Large intestine (tissue), 3 donors: ENCODE measurements around the gene ARMH3. TPM values are rescaled to one million over a fixed set of nuclear protein-coding genes. Genes with fewer than 3 reads are reported as not detected.
A peak's percentile ranks its signal among the peaks of the same experiment; 100 is the strongest.

Experiments used
- DNase-seq, 2 donors: peaks; one replicate each; pipeline versions ENCODE4 v3.0.0 to v3.0.0-alpha.2; 2013
- H3K27ac ChIP-seq: one replicate; pipeline ENCODE4 v1.5.1; 2013; ENCODE audit warnings: low read length
- H3K27me3 ChIP-seq: 2 replicates; pipeline ENCODE4 v1.6.1; 2013; ENCODE audit warnings: low read length; ENCODE audit not compliant: control insufficient read depth, insufficient read depth
- H3K36me3 ChIP-seq: 2 replicates; pipeline ENCODE4 v1.6.1; 2013; ENCODE audit warnings: low read length; ENCODE audit not compliant: control insufficient read depth, insufficient read depth
- H3K4me1 ChIP-seq: one replicate; pipeline ENCODE4 v1.6.1; 2013; ENCODE audit warnings: low read length; ENCODE audit not compliant: control insufficient read depth, insufficient read depth
- H3K4me3 ChIP-seq: one replicate; pipeline ENCODE4 v1.5.1; 2013; ENCODE audit warnings: low read length
- H3K9me3 ChIP-seq: one replicate; pipeline ENCODE4 v1.6.1; 2013; ENCODE audit warnings: mild to moderate bottlenecking, low read depth, low read length, moderate library complexity; ENCODE audit not compliant: control insufficient read depth
- WGBS: methylation state at CpG from one replicate; pipeline ENCODE4 v1.1.5; 2013; ENCODE audit warnings: low lambda C conversion rate; ENCODE audit not compliant: insufficient coverage; 5-methylcytosine and 5-hydroxymethylcytosine counted together
- polyA plus RNA-seq: library from polyadenylated mRNA; unstranded; fragments of 120-200 nt; gene quantifications from one replicate; pipeline ENCODE4 v1.2.1, GENCODE V29; 2013

ARMH3 gene
- polyA plus RNA-seq, 1 donor: 19.3 TPM

DNA sequence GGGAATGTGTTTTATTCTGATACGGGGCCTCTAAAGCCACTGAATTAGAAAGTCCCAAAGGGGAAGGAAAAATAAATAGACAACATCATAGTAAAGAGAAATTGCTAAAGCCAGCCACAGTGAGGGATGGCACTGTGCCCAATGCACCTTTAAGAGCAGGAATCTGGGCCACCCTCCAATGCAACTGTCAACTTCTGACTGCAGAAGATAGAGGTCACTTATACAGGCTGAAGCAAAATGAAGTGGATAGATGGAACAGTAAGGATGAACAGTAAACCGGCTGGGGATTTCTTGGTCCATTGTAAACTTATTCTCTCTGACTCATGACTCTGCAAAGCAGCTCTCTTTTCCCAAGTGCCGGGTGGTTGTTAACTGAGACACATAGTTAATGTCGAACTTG, 158.3 kb downstream of the ARMH3 start:
- Histone ChIP-seq H3K4me3 (no peak overlapping the region), H3K27ac (no peak overlapping the region), H3K36me3 (peaks cover 6% of the 10 kb centered on the region), H3K4me1 (no peaks in the 10 kb centered on the region), H3K27me3 (no peaks in the 10 kb centered on the region), H3K9me3 (no peaks in the 10 kb centered on the region)
- DNase-seq: peak in 1 of 2 donors; percentile 35
- no CpG with 5 or more reads among the region's 4 CpGs for WGBS

GRCh38 chr10:101896225-101896877, 159.6 kb downstream of the ARMH3 start:
- no CpG with 5 or more reads among the region's 1 CpG for WGBS

DNA sequence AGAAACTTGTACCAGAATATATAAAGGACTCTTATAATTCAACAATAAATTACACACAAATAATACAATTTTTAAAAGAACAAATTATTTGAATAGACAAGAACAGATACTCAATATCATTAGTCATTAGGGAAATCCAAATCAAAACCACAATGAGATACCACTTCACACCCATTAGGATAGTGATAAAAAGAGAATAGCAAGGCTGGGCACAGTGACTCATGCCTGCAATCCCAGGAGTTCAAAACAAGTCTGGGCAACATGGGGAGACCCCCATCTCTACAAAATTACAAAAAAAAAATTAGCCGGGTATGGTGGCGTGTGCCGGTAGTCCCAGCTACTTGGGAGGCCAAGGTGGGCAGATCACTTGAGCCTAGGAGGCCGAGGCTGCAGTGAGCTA, 160.2 kb downstream of the ARMH3 start:
- WGBS: no CpG with 5 or more reads among the region's 4 CpGs

More at GRCh38 chr10:101896225-101896877, 159.6 kb downstream of the ARMH3 start:
- Histone ChIP-seq H3K9me3 (no peaks in the 10 kb centered on the region), H3K4me1 (no peaks in the 10 kb centered on the region), H3K36me3 (peaks cover 3% of the 10 kb centered on the region), H3K27me3 (no peaks in the 10 kb centered on the region), H3K4me3 (no peak overlapping the region), H3K27ac (no peak overlapping the region)
- no peak for DNase-seq

DNA sequence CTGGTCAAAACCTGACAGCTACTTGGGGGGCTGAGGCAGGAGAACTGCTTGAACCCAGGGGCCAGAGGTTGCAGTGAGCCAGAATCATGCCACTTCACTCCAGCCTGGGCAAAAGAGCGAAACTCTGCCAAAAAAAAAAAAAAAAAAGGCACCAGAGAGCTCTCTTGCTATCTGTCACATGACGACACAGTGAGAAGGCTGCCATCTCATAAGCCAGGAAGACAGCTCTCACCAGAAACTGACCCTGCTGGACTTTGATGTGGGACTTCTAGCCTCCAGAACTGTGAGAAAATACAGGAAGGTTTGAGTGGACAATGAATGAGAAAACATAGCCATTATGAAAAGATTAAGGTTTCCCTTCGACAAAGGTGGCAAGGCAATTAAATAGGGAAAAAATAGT, 161.2 kb downstream of the ARMH3 start:
- Histone ChIP-seq H3K9me3 (no peaks in the 10 kb centered on the region), H3K36me3 (no peaks in the 10 kb centered on the region), H3K4me1 (no peaks in the 10 kb centered on the region), H3K27me3 (no peaks in the 10 kb centered on the region), H3K27ac (peak overlapping the region; percentile 60), H3K4me3 (no peak overlapping the region)
- WGBS: no CpG with 5 or more reads among the region's 3 CpGs
- peak; percentile 71 to 83 for DNase-seq

More for the DNA sequence above, 160.2 kb downstream of the ARMH3 start:
- H3K27ac ChIP-seq: no peak overlapping the region
- no peaks in the 10 kb centered on the region for H3K27me3 ChIP-seq
- H3K4me3 ChIP-seq: no peak overlapping the region
- no peaks in the 10 kb centered on the region for H3K9me3 ChIP-seq
- no peaks in the 10 kb centered on the region for H3K4me1 ChIP-seq
- H3K36me3 ChIP-seq: no peaks in the 10 kb centered on the region
- DNase-seq: no peak

GRCh38 chr10:101894266-101894665, 161.7 kb downstream of the ARMH3 start:
- Histone ChIP-seq H3K36me3 (no peaks in the 10 kb centered on the region), H3K4me3 (no peak overlapping the region), H3K9me3 (no peaks in the 10 kb centered on the region), H3K27me3 (no peaks in the 10 kb centered on the region), H3K27ac (peak overlapping the region; percentile 43), H3K4me1 (no peaks in the 10 kb centered on the region)
- peak; percentile 9 to 43 for DNase-seq
- no CpG with 5 or more reads among the region's 6 CpGs for WGBS

DNA sequence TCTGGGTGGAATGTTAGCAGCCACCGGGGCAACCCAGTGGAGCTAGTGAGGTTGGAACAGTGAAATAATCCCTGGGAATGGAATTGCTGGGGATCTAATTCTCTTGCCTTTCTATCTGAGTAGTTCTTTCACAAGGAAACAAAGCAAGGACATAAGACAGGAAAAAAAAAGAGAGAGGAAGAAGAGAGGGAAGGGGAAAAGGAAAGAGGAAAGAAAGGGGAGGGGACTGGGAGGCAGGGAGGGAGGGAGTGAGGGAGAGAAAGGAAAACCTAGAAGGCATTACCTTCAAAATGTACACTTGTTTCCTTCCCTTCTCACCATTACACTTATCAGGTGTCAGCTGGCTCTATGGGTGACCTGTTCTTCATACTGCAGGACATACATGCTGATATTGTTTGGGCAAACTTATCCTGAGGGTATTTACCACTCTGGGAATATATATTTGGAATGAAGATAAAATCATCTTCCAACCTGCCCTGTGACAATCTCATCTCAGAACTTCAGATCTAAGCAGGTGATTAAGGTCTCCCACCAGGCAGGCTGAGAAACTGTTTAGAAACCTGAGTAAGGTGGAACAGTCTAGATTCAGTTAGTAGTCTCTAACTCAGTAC, 162.4 kb downstream of the ARMH3 start:
- no peaks in the 10 kb centered on the region for H3K4me1 ChIP-seq
- 71% methylated on average over 1 of the region's 1 CpG for WGBS
- H3K36me3 ChIP-seq: no peaks in the 10 kb centered on the region
- no peak for DNase-seq
- H3K9me3 ChIP-seq: no peaks in the 10 kb centered on the region
- no peak overlapping the region for H3K4me3 ChIP-seq
- peak overlapping the region; percentile 43 for H3K27ac ChIP-seq
- no peaks in the 10 kb centered on the region for H3K27me3 ChIP-seq

DNA sequence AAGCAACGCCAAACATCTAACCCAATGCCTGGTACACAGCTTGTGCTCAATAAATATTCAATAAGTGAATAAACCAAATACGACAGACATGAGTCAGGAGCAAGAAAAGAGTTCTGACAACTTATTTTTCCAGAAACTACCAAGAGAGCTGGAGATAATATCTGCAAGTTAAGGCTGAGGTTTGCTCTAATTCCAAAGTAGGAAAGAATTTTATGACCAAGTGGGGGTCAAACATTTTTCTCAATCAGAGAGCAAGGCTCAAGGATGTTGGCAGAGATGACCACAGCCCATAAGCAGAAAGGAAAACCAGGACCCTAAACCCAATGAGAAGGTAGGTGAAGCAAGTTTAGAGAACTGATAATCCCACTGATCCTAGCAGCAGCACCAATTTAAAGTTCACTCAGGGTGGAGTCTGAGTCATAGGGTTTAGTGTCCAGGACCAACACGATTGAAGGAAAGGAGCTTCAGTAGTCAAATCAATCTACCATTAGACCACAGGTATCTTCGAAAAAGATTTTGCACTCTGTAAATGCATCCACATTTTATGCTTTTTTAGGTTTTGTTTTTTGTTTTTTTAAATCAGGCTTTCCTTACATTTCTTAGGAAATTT, 163.1 kb downstream of the ARMH3 start:
- DNase-seq: peak; percentile 7 to 29
- Histone ChIP-seq H3K4me3 (no peak overlapping the region), H3K9me3 (no peaks in the 10 kb centered on the region), H3K4me1 (no peaks in the 10 kb centered on the region), H3K36me3 (peaks cover 3% of the 10 kb centered on the region), H3K27ac (no peak overlapping the region), H3K27me3 (no peaks in the 10 kb centered on the region)
- 100% methylated on average over 1 of the region's 4 CpGs for WGBS

GRCh38 chr10:101889256-101890210, 166.4 kb downstream of the ARMH3 start:
- no peaks in the 10 kb centered on the region for H3K4me1 ChIP-seq
- no peaks in the 10 kb centered on the region for H3K27me3 ChIP-seq
- DNase-seq: peak; percentile 37 to 46
- no peak overlapping the region for H3K4me3 ChIP-seq
- no peak overlapping the region for H3K27ac ChIP-seq
- no peaks in the 10 kb centered on the region for H3K9me3 ChIP-seq
- WGBS: 20% methylated on average over 1 of the region's 5 CpGs
- peaks cover 6% of the 10 kb centered on the region for H3K36me3 ChIP-seq

DNA sequence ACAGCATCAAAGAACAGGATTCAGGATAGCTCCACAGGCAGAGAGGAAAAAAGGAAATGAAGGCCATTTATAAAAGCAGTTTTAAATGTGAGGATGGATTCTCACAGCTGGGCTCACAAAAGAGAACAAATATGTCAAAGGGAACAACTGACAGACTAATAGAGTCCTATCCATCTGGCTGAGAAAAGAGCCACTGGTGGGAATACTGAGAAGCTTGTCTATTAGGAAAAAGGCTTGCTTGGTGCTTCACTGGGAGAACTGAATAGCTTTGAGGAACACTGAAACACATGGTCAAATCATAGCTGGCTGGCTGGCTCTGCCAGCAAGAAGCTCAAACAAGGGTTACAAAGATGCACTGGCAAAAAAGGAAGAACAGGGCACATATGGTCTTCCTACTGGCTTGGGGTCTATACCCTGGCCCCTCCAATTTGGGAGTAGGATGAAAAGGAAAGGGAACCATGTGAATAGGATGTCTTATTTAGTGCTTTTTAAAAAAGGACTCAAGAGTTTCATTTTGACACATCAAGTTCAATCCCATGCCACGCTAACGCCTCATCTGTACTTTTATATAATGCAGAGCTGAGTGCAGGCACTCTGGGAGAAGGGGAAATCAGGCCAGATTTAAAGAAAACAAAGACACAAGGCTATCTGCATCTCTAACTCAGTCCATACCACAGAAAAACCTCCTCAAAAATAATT, 167.6 kb downstream of the ARMH3 start:
- Histone ChIP-seq H3K4me1 (no peaks in the 10 kb centered on the region), H3K36me3 (peaks cover 6% of the 10 kb centered on the region), H3K27ac (no peak overlapping the region), H3K9me3 (no peaks in the 10 kb centered on the region), H3K27me3 (no peaks in the 10 kb centered on the region), H3K4me3 (no peak overlapping the region)
- DNase-seq: no peak
- WGBS: no CpG with 5 or more reads among the region's 2 CpGs
